Measurements from ENCODE around the gene TFPI. TPM values are rescaled to one million over a fixed set of nuclear protein-coding genes. Genes with fewer than 3 reads are reported as not detected.
A peak's percentile ranks its signal among the peaks of the same experiment; 100 is the strongest.

Gene TFPI
- total RNA-seq, 1 experiment from 2014 or later: 16.0 TPM

- peak overlapping the region; percentile 78 for H3K9ac ChIP-seq (ENCODE audit: low read length)
- no peak overlapping the region for H2AFZ ChIP-seq (ENCODE audit: low read length)
- H3K27me3 ChIP-seq (ENCODE audit: low read length): no peaks in the 10 kb centered on the region
- H4K20me1 ChIP-seq (ENCODE audit: low read length): no peaks in the 10 kb centered on the region
- H3F3A ChIP-seq (ENCODE audit: low read length, unreplicated experiment): peaks cover 17% of the 10 kb centered on the region
- H3K79me2 ChIP-seq (ENCODE audit: low read length): no peaks in the 10 kb centered on the region
- H3K4me2 ChIP-seq (ENCODE audit: low read length): peak overlapping the region; percentile 30
- H3K4me3 ChIP-seq (ENCODE audit: low read length): peak overlapping the region; percentile 3; the same call in 1 of the 2 replicates
- ATAC-seq (no peak), DNase-seq (no peak)
- peak overlapping the region; percentile 96 for H3K27ac ChIP-seq (ENCODE audit: low read length)
- H3K36me3 ChIP-seq (ENCODE audit: low read depth, low read length): no peaks in the 10 kb centered on the region
- no TSS peak for BruUV-seq (replicated peaks)
- ChIA-PET CTCF (interaction anchor here (0.5 kb wide), 1 partner anchor 28 kb away, joined by 6 read pairs; no protein-coding TSS in a partner anchor), POLR2A (ENCODE audit: unreplicated experiment) (interaction anchor here (0.6 kb wide), 1 partner anchor 19 kb away, joined by 3 read pairs; no protein-coding TSS in a partner anchor)
- peaks cover 52% of the 10 kb centered on the region for H3K4me1 ChIP-seq (ENCODE audit: insufficient read depth, low read length)
- H3K9me2 ChIP-seq (replicated peaks; ENCODE audit: low read length): no peaks in the 10 kb centered on the region
- TF ChIP-seq CTCF (conservative IDR thresholded peaks at IDR 0.05; ENCODE audit: low read depth, low read length): no peak
- TF ChIP-seq EZH2 (IDR thresholded peaks at IDR 0.05; ENCODE audit: low read length, unreplicated experiment): no peak
- no peak for TF ChIP-seq EZH2phosphoT487 (IDR thresholded peaks at IDR 0.05; ENCODE audit: borderline replicate concordance, low read length)
- intact Hi-C loops (cut with micrococcal nuclease): no loop called here
- no peaks in the 10 kb centered on the region for H3K9me3 ChIP-seq (ENCODE audit: low read length)
Observed at GRCh38 chr2:187529248-187529976, 24.8 kb downstream of the TFPI start.

GRCh38 chr2:187528042-187528441 lies 26.2 kb downstream of the TFPI start:
- intact Hi-C loops (cut with micrococcal nuclease): no loop called here
- no peaks in the 10 kb centered on the region for H3K79me2 ChIP-seq (ENCODE audit: low read length)
- POLR2A ChIA-PET (ENCODE audit: unreplicated experiment): no interaction called here

More at GRCh38 chr2:187528042-187528441, 26.2 kb downstream of the TFPI start:
- no peak for ATAC-seq
- H3K27ac ChIP-seq (ENCODE audit: low read length): peak overlapping the region; percentile 96
- no peaks in the 10 kb centered on the region for H3K9me2 ChIP-seq (replicated peaks; ENCODE audit: low read length)
- no peaks in the 10 kb centered on the region for H4K20me1 ChIP-seq (ENCODE audit: low read length)
- DNase-seq: no peak
- CTCF ChIA-PET: no interaction called here
- H3F3A ChIP-seq (ENCODE audit: low read length, unreplicated experiment): peaks cover 17% of the 10 kb centered on the region
- H3K9ac ChIP-seq (ENCODE audit: low read length): peak overlapping the region; percentile 78
- peaks cover 52% of the 10 kb centered on the region for H3K4me1 ChIP-seq (ENCODE audit: insufficient read depth, low read length)
- H3K27me3 ChIP-seq (ENCODE audit: low read length): no peaks in the 10 kb centered on the region
- H3K36me3 ChIP-seq (ENCODE audit: low read depth, low read length): no peaks in the 10 kb centered on the region
- no TSS peak for BruUV-seq (replicated peaks)
- H3K9me3 ChIP-seq (ENCODE audit: low read length): no peaks in the 10 kb centered on the region
- TF ChIP-seq CTCF (conservative IDR thresholded peaks at IDR 0.05; ENCODE audit: low read depth, low read length): no peak
- no peak for TF ChIP-seq EZH2 (IDR thresholded peaks at IDR 0.05; ENCODE audit: low read length, unreplicated experiment)
- TF ChIP-seq EZH2phosphoT487 (IDR thresholded peaks at IDR 0.05; ENCODE audit: borderline replicate concordance, low read length): no peak
- H3K4me3 ChIP-seq (ENCODE audit: low read length): no peak overlapping the region
- H2AFZ ChIP-seq (ENCODE audit: low read length): no peak overlapping the region
- H3K4me2 ChIP-seq (ENCODE audit: low read length): no peak overlapping the region

All from PC-3 (cell line).